DOHH2 (cell line): ENCODE data around the gene PRDX4.

Source experiments
- CTCF ChIP-seq: fragments of 200-600 bp; sonication (generic); IDR thresholded peaks from one replicate; pipeline ENCODE4 v1.5.1; 2014; ENCODE audit warnings: antibody characterized with exemption, mild to moderate bottlenecking, low read depth, low read length; ENCODE audit not compliant: poor library complexity, severe bottlenecking
- EZH2phosphoT487 ChIP-seq: fragments of 200-600 bp; sonication (generic); IDR thresholded peaks from 2 replicates; pipeline ENCODE4 v1.6.1; 2017; ENCODE audit warnings: borderline replicate concordance, mild to moderate bottlenecking, antibody characterized with exemption, low read length, moderate library complexity, mixed read lengths

GRCh38 chrX:23732704-23733103, 65.4 kb downstream of the PRDX4 start:
- TF ChIP-seq CTCF (no peak), EZH2phosphoT487 (no peak)
